Measurements from ENCODE around the gene GALP.
"Not testable (repeated sequence)": the region's sequence is repeated elsewhere in the genome, so short reads cannot be mapped to it uniquely, and the experiment has no call there.

The GALP gene

DNA sequence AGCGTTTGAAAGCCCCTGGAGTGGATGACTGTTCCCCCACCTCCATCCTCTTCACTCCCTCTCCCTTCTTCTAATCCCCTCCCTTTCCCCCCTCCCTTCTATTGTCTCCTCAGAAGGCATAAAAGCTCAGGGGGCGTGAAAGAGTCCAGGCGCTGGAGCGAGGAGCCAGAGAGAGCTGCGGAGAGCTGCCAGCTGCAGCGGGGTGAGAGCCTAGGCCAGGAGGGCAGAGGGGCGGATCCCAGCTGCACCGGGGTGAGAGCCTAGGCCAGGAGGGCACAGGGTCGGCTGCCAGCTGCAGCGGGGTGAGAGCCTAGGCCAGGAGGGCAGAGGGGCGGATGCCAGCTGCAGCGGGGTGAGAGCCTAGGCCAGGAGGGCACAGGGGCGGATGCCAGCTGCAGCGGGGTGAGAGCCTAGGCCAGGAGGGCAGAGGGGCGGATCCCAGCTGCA lies at the start of gene GALP:
TSS of gene GALP (plus strand) at position 148 of the 447 bp plus-strand sequence. CDS start 1,101 bp downstream, outside the sequence.
- DNase-seq, result not testable (repeated sequence)

GRCh38 chr19:56126983-56127780 lies 48.6 kb upstream of the GALP start:
- no peak for DNase-seq

GRCh38 chr19:56130006-56130405 lies 45.8 kb upstream of the GALP start:
- no peak for DNase-seq

DNA sequence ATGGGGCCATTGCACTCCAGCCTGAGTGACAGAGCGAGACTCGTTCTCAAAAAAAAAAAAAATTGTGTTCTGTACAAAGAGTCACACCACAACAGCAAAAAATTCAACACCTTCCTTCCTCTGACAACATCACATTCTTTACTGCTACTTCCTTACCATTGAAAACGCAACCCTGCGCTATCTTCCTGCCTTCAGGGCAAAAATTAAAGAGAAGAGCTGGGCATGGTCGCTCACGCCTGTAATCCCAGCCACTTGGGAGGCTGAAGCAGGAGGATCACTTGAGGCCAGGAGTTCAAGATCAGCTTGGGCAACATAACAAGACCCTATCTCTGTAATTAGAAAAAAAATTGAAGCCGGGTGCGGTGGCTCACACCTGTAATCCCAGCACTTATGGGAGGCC lies 44.2 kb upstream of the GALP start:
- DNase-seq, result no peak

GRCh38 chr19:56132316-56132822 lies 43.4 kb upstream of the GALP start:
- DNase-seq, result no peak

- DNase-seq, result peak; percentile 61
Measured at GRCh38 chr19:56133858-56134653, 41.8 kb upstream of the GALP start.

DNA sequence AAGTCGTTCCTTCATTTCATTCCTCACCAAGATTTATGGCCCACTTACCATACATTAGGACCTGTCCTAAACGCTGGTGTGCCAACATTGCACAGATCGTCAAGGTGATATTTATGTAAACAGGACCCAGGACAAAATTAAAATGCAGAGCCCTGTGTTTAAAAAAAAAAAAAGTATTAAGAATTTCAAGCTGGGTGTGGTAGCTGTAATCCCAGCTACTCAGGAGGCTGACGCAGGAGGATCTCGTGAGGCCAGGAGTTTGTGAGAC lies 41.2 kb upstream of the GALP start:
- no peak for DNase-seq

DNA sequence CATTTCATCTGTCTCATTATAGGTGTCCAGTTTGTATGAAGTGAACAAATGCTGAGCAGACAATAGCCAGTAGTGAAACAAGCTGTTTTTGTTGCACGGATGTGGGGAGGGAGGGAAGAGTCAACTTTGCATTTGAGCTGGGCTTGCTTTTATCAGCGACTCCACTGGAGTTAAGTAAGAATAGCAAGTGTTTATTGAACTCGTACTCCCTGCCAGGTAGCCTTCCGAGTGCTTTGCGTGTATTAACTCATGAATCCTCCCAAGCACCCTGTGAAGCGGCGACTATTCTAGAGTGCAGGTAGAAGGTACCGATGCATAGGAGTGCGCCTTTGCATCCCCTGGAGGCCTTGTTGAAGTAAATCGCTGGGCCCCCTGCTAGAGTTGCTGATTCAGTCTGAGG lies 39.4 kb upstream of the GALP start:
- DNase-seq, result no peak

DNA sequence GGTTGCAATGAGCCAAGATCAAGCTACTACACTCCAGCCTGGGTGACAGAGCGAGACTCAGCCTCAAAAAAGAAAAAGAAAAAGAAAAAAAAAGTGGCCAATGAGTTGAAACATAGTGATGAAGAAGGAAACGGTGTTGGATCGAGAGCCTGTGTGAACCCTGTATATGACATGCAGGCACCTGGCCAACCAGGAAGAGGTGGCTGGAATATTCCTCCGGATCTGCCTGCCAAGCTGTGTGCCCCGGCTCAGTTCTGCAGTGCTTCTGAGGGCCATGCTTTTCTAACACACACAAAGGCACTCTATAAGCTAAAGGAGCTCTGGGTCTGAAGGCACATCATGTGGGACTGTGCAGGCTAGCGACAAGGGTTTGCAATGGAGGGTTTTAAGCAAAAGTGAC lies 38.4 kb upstream of the GALP start:
- DNase-seq, result no peak

GRCh38 chr19:56138069-56138468 lies 37.7 kb upstream of the GALP start:
- DNase-seq, result no peak

GRCh38 chr19:56139847-56140582 lies 35.8 kb upstream of the GALP start:
- no peak for DNase-seq

- DNase-seq, result peak; percentile 99
Measured at GRCh38 chr19:56140583-56141416, 35.0 kb upstream of the GALP start, which contains the start of gene ZNF444. Gene ZNF444, plus strand, starts transcription at chr19:56141287. Its CDS starts 5,625 bp downstream, at chr19:56146912.

GRCh38 chr19:56141417-56141993 lies 34.3 kb upstream of the GALP start:
- DNase-seq, result no peak

GRCh38 chr19:56142087-56142787 lies 33.6 kb upstream of the GALP start:
- DNase-seq, result no peak

DNA sequence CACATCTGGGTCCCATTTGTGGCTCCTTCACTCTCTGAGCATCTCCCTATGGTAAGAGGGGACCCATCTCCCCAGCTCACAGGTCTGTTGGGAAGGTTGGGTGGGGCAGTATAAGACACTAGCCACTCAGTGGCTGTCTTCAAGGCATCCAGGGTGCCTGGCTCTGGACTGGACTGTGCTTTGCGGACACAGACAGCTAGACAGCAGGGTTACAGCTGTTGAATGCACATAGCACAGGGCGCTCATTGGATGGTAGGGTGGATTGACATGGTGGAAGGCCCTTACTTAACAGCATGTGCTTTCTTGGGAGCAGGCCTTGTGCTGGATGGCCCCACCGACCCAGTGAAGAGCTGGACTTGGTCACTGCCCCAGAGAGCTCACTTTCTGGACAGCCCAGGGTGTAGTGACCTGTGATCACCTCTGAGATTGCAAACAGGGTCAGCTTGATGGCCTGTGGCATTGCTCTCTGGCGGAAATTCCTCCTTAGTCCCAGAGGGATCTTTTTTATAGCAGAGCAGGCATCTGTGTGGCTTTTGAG lies 32.8 kb upstream of the GALP start:
- DNase-seq, result no peak

DNA sequence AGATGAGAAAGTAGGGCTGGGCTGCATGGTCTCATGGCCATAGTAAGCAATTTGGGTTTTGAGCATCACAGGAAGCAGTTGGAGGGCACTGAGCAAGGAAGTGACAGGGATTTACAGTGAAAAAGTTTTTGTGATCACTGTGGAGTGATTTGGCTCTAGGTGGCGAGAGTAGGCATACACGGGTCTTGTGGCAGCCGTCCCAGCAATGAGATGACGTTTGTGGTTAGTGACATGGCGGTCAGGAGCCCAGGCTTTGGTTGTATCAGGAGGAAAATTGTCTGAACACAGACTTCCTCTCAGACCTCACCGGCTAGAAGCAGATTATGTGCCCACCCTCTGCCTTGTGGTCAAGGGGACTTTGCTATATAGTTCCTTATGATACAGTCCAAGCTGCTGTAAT lies 31.4 kb upstream of the GALP start:
- no peak for DNase-seq

GRCh38 chr19:56144831-56145230 lies 31.0 kb upstream of the GALP start:
- no peak for DNase-seq

- no peak for DNase-seq
Measured at GRCh38 chr19:56145698-56146097, 30.1 kb upstream of the GALP start.

DNA sequence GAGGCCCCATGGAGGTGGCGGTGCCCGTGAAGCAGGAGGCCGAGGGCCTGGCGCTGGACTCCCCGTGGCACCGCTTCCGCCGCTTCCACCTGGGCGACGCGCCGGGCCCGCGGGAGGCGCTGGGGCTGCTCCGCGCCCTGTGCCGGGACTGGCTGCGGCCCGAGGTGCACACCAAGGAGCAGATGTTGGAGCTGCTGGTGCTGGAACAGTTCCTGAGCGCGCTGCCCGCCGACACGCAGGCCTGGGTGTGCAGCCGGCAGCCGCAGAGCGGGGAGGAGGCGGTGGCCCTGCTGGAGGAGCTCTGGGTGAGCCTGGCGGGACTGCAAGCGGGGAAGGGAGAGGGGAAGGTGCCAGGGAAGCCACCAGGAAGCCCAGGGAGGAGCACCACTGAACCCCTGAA lies 28.9 kb upstream of the GALP start:
- DNase-seq, result no peak

DNA sequence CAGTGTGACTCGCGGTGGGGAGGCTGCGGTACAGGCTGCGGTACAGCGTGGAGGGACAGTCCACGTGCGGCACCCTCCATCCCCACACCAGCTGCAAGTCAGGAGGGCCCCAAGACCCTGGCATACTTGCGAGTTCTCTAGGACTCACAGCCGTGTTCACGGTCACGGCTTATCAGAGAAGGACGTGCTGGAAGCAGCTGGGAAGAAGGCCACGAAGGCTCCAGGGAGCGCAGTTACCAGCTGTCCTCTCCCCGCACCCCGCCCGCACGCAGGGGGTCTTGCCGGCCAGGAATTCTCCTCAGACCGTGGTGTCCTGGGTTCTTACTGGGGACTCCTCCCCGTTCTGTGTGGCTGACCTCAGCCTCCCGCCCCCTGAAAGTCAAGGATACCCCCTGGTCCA lies 28.5 kb upstream of the GALP start:
- DNase-seq, result no peak

DNA sequence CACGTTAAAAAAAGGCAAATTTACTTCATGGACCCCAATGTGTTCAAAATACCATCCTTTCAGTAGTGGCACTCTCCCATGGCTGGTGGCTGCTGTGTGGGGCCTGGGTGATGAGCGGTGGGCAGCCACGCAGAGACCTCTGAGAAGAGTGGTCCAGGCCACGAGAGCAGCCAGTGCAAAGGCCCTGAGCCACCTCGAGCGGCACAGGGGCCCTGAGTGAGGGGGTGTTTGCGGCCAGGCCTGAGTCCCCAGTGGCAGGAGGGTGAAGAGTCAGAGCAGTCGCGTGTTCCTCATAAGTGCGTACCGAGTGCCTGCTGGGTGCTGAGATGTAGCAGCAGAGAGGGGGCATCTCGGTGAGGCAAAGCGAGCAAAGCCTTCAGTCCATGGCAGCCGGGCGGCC lies 27.7 kb upstream of the GALP start:
- DNase-seq, result no peak

Measured in EL (cell line).